Bronchial epithelial cell (primary cell): ENCODE measurements around the gene PCLO. TPM values are rescaled to one million over a fixed set of nuclear protein-coding genes. Genes with fewer than 3 reads are reported as not detected.

ENCODE experiments used
- DNase-seq: peaks from one replicate; pipeline ENCODE4 v3.0.0-alpha.2; 2010; ENCODE audit warnings: low read depth
- FAIRE-seq: peaks from 2 replicates; lab custom pipeline; 2011; peaks lifted over from hg19 to GRCh38; lab: Jason Lieb, UNC
- H3K27me3 ChIP-seq: 2 replicates; pipeline ENCODE4 v1.5.1; 2011; ENCODE audit warnings: low read length; ENCODE audit not compliant: control insufficient read depth, insufficient read depth
- H3K36me3 ChIP-seq: 2 replicates; pipeline ENCODE4 v1.5.1; 2011; ENCODE audit warnings: low read length; ENCODE audit not compliant: control insufficient read depth, insufficient read depth
- H3K4me3 ChIP-seq: 2 replicates; pipeline ENCODE4 v1.5.1; 2011; ENCODE audit warnings: mild to moderate bottlenecking, low read depth, low read length, control low read depth
- total RNA-seq: library from RNA; depleted of rRNA; stranded (reverse); fragments of >200 nt; gene quantifications from 2 replicates; pipeline ENCODE4 v1.2.1, GENCODE V29; 2014
- TF ChIP-seq, protein P1 (sequence below): IDR thresholded peaks from 2 replicates; pipeline ENCODE4 v1.5.1; 2011; ENCODE audit warnings: mild to moderate bottlenecking, moderate library complexity, low read length, control low read depth, inconsistent platforms; ENCODE audit not compliant: insufficient read depth, severe bottlenecking

Gene PCLO
- total RNA-seq, 1 donor from 2014 or later: 0.79 TPM

DNA sequence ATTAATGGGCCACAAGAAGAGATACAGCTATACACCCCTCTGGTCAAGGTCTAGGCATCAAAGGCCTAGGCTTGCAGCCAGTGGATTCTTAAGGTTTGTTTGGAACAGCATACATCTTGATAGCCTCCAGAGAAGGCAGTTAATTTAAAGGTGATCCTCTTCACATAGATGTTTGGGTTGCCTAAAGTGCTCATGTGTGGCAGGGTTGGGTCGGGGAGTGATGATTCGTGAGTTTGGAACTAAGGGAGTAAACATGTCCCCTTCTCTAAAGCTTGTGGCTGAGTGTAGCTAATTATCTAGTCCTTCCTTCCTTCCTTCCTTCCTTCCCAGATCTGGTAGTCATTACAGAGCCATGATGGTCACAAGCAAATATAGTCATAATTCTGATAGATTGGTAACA lies 12.4 kb downstream of the PCLO start:
- H3K27me3 ChIP-seq: no peaks in the 10 kb centered on the region
- H3K4me3 ChIP-seq: no peak overlapping the region
- no peak for DNase-seq
- H3K36me3 ChIP-seq: no peaks in the 10 kb centered on the region
- peak; percentile 68 for FAIRE-seq
- TF ChIP-seq, protein P1, sequence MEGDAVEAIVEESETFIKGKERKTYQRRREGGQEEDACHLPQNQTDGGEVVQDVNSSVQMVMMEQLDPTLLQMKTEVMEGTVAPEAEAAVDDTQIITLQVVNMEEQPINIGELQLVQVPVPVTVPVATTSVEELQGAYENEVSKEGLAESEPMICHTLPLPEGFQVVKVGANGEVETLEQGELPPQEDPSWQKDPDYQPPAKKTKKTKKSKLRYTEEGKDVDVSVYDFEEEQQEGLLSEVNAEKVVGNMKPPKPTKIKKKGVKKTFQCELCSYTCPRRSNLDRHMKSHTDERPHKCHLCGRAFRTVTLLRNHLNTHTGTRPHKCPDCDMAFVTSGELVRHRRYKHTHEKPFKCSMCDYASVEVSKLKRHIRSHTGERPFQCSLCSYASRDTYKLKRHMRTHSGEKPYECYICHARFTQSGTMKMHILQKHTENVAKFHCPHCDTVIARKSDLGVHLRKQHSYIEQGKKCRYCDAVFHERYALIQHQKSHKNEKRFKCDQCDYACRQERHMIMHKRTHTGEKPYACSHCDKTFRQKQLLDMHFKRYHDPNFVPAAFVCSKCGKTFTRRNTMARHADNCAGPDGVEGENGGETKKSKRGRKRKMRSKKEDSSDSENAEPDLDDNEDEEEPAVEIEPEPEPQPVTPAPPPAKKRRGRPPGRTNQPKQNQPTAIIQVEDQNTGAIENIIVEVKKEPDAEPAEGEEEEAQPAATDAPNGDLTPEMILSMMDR: no peak

- no peaks in the 10 kb centered on the region for H3K36me3 ChIP-seq
- H3K27me3 ChIP-seq: no peaks in the 10 kb centered on the region
- no peak for FAIRE-seq
- no peak for DNase-seq
- TF ChIP-seq, protein P1: no peak
- no peak overlapping the region for H3K4me3 ChIP-seq
Measured at GRCh38 chr7:83149466-83149865, 13.2 kb downstream of the PCLO start.

GRCh38 chr7:83148776-83149175 lies 13.9 kb downstream of the PCLO start:
- Histone ChIP-seq H3K27me3 (no peaks in the 10 kb centered on the region), H3K4me3 (no peak overlapping the region), H3K36me3 (no peaks in the 10 kb centered on the region)
- DNase-seq (peak; percentile 77), FAIRE-seq (no peak)
- TF ChIP-seq, protein P1: no peak

DNA sequence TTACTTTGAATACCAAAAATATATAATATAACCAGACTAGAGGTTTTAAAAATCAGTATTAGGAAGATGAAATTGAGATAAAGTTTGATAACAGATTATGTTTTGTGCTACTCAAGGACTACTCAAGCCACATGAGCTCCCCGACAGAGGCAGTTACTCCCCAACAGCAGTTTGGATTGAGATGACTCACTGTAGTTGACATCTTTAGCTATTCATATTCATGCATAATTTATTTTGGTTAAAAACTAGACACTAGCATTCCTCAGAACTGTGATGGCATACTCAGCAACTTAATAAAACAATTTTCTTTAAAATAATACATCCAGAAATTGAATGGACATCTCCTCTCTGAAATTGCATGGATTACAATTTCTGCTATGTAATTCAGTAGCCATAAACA lies 19.6 kb downstream of the PCLO start:
- no peaks in the 10 kb centered on the region for H3K36me3 ChIP-seq
- no peak overlapping the region for H3K4me3 ChIP-seq
- DNase-seq (no peak), FAIRE-seq (no peak)
- TF ChIP-seq, protein P1: no peak
- no peaks in the 10 kb centered on the region for H3K27me3 ChIP-seq

DNA sequence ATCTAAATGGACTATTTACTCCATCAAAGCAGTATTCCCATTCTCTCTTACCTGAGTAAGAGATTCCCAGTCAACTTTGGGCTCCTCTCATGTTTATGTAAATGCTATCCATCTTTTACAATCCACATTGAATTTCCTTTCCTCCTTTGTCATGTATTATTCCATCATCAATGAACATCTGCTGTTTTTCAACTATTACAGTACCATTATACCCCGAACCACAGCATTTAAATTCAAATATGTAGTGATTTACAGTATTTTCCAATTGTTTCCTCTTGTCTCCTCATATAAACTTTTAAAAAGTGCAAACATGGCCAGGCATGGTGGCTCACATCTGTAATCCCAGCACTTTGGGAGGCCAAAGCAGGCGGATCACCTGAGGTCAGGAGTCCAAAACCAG lies 20.3 kb downstream of the PCLO start:
- H3K4me3 ChIP-seq: no peak overlapping the region
- TF ChIP-seq, protein P1: no peak
- H3K36me3 ChIP-seq: no peaks in the 10 kb centered on the region
- FAIRE-seq: no peak
- DNase-seq: no peak
- no peaks in the 10 kb centered on the region for H3K27me3 ChIP-seq

GRCh38 chr7:83141927-83142326 lies 20.8 kb downstream of the PCLO start:
- FAIRE-seq (no peak), DNase-seq (no peak)
- TF ChIP-seq, protein P1: no peak
- Histone ChIP-seq H3K4me3 (no peak overlapping the region), H3K36me3 (no peaks in the 10 kb centered on the region), H3K27me3 (no peaks in the 10 kb centered on the region)
